ENCODE results near the gene SERPINB5.

- no peak for TF ChIP-seq POLR2AphosphoS5 (IDR thresholded peaks at IDR 0.05)
- TF ChIP-seq POLR2A (IDR thresholded peaks at IDR 0.05) = no peak
- no peak for TF ChIP-seq CTCF (IDR thresholded peaks at IDR 0.05)
- TF ChIP-seq EP300 (IDR thresholded peaks at IDR 0.05) = no peak
These were observed 39.0 kb downstream of the SERPINB5 start for GRCh38 chr18:63515801-63516200.
